22Rv1 (cell line): ENCODE measurements around the gene EIF4E2.

ENCODE experiments used
- H3K27ac ChIP-seq: fragments of 450-650 bp; 2 replicates; pipeline ENCODE4 v1.5.1; 2017
- CTCF ChIP-seq: fragments of 450-650 bp; IDR thresholded peaks from 2 replicates; pipeline ENCODE4 v1.5.1; 2017; ENCODE audit warnings: mild to moderate bottlenecking
- ZFX ChIP-seq: fragments of 450-650 bp; IDR thresholded peaks from 2 replicates; pipeline ENCODE4 v1.6.1; 2017; ENCODE audit warnings: antibody characterized with exemption, borderline replicate concordance

Gene EIF4E2

GRCh38 chr2:232607011-232607410, 56.5 kb downstream of the EIF4E2 start:
- no peak for TF ChIP-seq CTCF
- TF ChIP-seq ZFX: no peak
- H3K27ac ChIP-seq: no peak overlapping the region

- H3K27ac ChIP-seq: peak overlapping the region; percentile 51
- TF ChIP-seq ZFX (no peak), CTCF (no peak)
These were observed 59.1 kb downstream of the EIF4E2 start for GRCh38 chr2:232609607-232610006.

GRCh38 chr2:232610081-232610480, 59.6 kb downstream of the EIF4E2 start:
- H3K27ac ChIP-seq: peak overlapping the region; percentile 51
- TF ChIP-seq ZFX (no peak), CTCF (no peak)

GRCh38 chr2:232611061-232611460, 60.6 kb downstream of the EIF4E2 start:
- no peak for TF ChIP-seq CTCF
- no peak for TF ChIP-seq ZFX
- H3K27ac ChIP-seq: peak overlapping the region; percentile 51

- TF ChIP-seq ZFX: no peak
- TF ChIP-seq CTCF: peak; percentile 92
- peak overlapping the region; percentile 51 for H3K27ac ChIP-seq
These were observed 61.2 kb downstream of the EIF4E2 start for GRCh38 chr2:232611559-232612218.

GRCh38 chr2:232613538-232614134, 63.1 kb downstream of the EIF4E2 start:
- TF ChIP-seq CTCF: no peak
- no peak for TF ChIP-seq ZFX
- H3K27ac ChIP-seq: no peak overlapping the region

GRCh38 chr2:232615339-232615738, 64.8 kb downstream of the EIF4E2 start:
- H3K27ac ChIP-seq: no peak overlapping the region

More at GRCh38 chr2:232615339-232615738, 64.8 kb downstream of the EIF4E2 start:
- TF ChIP-seq CTCF: no peak
- TF ChIP-seq ZFX: no peak
